HG03066 (cell line): Measurements from ENCODE around the gene TNS2.

ENCODE experiments used
- ATAC-seq: cut with Tn5 transposase; IDR thresholded peaks from one replicate; pipeline ENCODE4 v1.9.1; 2021; ENCODE audit warnings: low read depth; ENCODE audit not compliant: unreplicated experiment

The TNS2 gene

DNA sequence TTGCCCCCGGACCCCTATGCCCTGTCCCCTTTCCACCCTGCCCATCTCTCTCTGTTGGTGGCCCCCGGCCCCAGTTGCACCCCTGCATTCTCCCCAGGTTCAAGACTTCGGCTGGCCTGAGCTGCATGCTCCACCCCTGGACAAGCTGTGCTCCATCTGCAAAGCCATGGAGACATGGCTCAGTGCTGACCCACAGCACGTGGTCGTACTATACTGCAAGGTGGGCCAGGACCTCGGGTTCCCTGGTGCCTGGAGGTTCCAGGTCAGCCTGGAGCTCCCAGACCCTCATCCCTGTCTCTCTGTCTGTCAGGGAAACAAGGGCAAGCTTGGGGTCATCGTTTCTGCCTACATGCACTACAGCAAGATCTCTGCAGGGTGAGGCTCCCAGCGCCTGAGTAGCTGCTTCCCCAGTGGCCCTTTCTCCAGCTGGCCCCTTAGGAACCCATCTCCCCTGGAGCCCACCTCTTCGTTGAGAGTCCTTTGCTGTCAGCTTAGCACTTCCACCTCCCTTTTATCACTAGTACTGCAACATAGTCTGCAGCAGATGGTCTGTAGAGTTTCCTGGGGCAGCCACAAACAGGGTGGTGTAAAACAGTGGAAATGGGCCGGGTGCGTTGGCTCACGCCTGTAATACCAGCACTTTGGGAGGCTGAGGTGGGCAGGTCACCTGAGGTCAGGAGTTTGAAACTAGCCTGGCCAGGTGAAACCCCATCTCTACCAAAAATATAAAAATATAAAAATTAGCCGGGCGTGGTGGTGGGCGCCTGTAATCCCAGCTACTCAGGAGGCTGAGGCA lies 5.8 kb downstream of the TNS2 start:
- no peak for ATAC-seq

- no peak for ATAC-seq
These were observed 6.4 kb downstream of the TNS2 start for GRCh38 chr12:53056296-53056695.

DNA sequence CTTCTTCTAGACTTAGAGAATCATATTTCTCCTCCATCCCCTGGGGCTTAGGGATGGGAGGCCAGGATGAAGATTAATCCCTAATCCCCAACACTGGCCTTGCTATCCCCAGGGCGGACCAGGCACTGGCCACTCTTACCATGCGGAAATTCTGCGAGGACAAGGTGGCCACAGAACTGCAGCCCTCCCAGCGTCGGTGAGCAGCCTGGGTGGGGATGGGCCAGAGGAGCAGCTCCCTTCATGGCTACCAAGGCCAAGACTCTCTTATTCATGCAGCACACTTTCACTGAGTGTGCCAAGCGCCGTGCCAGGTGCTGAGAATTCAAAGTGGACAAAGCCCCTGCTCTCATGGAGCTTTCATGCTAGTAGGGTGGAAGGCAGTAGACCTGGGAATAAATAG lies 7.0 kb downstream of the TNS2 start:
- ATAC-seq, result no peak

DNA sequence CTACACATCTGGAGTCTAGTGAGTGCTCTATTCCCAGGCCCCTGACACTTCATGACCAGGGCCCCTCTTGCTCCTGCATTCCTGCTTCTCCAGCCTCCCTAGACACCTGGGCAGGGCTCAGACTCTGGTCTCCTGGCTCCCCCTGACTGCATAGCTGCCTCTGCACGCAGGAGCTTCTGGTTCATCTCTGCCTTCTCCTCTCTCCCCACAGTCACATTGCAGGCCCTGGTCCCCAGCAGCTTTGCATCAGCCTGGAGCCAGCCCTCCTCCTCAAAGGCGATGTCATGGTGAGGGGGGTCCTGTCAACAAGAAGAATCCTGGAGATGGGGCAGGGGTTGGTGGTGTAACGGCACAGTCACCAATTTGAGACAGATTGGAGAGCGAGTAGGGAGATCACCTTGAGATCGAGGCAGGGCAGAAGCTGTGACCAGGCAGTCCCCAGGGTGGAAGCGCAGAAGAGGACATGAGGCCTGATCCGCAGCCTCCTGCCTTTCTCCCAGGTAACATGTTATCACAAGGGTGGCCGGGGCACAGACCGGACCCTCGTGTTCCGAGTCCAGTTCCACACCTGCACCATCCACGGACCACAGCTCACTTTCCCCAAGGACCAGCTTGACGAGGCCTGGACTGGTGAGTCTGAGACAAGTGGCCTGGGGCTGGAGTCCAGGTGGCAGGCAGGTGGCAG lies 8.1 kb downstream of the TNS2 start:
- ATAC-seq, result no peak

DNA sequence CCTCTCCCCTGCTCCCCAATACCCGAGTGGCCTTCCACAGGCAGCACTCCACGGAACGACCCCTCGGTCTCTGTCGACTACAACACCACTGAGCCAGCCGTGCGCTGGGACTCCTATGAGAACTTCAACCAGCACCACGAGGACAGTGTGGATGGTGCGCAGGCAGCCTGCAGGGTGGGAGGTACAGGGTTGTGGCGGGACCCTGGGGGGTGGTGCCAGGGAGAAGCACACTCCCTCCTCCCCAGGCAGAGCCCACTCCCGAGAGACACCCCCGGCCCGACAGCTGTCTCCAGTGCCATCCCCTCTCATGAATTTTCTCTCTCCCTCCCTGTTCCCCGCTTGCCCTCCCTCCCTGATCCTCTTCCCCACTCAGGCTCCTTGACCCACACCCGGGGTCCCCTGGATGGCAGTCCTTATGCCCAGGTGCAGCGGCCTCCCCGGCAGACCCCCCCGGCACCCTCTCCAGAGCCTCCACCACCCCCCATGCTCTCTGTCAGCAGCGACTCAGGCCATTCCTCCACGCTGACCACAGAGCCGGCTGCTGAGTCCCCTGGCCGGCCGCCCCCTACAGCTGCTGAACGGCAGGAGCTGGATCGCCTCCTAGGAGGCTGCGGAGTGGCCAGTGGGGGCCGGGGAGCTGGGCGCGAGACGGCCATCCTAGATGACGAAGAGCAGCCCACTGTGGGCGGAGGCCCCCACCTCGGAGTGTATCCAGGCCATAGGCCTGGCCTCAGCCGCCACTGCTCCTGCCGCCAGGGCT lies 9.0 kb downstream of the TNS2 start:
- ATAC-seq, result no peak

GRCh38 chr12:53059434-53060063 lies 9.7 kb downstream of the TNS2 start:
- ATAC-seq, result no peak

GRCh38 chr12:53060064-53060720 lies 10.3 kb downstream of the TNS2 start:
- ATAC-seq, result no peak

- ATAC-seq, result no peak
These were observed 10.9 kb downstream of the TNS2 start for GRCh38 chr12:53060721-53061276.

DNA sequence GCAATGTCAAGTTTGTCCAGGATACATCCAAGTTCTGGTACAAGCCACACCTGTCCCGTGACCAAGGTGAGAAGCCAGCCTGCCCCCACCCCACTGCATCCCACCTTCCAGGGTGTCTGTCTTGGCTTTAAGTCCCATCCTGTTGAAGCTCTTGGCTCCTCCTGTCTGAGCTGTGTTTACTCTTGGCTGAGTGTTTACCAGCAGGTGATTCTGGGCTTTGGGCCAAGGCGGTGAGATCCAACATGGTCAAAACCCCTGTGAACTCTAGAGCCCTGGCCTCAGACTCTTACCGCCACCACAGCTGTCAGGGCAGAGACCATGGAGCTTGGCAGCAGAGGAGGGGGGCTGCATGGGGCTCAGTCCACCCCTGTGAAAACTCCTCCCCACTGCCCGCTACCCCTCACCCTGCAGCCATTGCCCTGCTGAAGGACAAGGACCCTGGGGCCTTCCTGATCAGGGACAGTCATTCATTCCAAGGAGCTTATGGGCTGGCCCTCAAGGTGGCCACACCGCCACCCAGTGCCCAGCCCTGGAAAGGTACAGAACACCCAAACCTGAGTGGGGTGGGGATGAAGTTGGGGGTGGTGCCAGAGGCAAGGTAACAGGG lies 11.6 kb downstream of the TNS2 start:
- ATAC-seq, result no peak

- no peak for ATAC-seq
These were observed 12.4 kb downstream of the TNS2 start for GRCh38 chr12:53062011-53062961.

DNA sequence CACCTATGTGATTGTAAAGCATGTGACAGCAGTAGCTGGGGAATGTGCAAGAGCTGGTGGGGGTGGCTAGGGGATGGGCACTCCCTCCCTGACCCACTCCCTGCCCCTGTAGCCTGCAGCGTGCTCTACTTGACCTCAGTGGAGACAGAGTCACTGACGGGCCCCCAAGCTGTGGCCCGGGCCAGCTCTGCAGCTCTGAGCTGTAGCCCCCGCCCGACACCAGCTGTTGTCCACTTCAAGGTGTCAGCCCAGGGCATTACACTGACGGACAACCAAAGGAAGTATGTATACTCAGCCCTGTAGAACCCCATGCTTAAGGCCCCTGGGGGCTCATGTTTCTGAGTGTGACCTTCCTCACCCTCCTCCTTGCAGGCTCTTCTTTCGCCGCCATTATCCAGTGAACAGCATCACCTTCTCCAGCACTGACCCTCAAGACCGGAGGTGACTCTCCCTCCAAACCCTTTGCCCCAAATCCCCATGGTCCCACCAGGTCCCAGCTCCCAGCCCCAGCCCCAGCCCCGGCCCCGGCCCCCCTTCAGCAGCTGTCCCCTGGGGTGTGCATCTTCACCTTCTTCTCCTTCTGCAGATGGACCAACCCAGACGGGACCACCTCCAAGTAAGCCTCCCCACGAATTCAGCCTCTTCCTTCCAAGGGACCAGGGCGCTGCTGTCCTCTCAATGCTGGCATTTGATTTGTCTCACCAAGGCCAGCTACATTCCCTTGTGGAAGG lies 13.3 kb downstream of the TNS2 start:
- no peak for ATAC-seq

DNA sequence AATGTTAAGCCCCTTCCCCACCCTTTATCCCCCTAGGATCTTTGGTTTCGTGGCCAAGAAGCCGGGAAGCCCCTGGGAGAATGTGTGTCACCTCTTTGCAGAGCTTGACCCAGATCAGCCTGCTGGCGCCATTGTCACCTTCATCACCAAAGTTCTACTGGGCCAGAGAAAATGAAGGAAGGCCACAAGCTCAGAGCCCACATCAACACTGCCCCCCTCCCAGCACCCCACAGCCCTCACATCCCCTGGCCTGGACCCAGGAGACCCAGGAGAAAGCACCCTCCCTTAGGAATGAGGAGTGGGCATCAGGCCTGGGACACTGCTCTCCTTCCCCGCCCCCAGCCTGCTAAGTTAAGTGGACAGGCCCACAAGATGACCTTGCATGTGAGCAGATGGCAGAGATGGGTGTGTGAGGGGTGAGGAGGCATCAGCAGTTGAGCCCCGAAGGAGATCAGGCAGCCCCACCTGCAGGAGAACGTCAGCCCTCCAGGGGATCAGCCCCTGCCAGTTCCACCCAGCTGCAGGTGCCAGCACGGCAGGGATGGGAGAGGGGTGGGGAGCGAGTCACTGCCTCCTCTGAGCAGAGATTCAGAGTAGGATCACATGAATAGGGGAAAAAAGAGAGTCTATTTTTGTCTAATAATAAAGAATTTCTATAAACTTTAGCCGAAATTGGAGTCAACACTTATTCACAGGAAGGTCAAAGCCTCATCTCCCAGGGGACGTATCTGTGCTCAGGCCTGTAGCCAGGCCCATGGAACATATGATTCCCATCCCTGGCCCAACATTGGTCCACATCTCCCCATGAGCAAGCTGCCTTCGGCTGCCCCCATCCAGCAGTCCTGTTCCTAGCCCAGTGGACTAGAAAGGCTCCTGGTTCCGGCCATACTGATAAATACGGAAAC lies 14.1 kb downstream of the TNS2 start:
- ATAC-seq, result no peak

- ATAC-seq, result no peak
These were observed 15.0 kb downstream of the TNS2 start for GRCh38 chr12:53064613-53065436.

DNA sequence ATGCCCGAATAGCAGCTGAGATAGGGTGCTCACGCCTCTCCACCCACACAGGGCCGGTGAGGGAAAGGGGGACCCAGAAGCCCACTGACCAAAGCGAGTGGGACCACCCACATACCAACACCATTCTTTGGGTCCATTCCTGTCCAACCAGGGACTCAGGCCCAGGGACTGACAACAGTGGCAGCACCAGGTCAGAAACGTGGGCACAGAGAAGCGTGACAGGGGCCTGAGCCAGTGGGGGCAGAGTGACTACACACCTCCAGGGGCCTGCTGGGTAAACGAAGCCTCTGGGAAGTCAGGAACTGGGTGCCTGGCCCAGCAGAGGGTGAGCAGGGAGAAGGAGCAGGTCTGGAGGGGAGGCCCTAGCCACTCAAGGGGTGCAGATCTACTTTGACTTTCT lies 15.6 kb downstream of the TNS2 start:
- ATAC-seq, result no peak

GRCh38 chr12:53065975-53066931 lies 16.4 kb downstream of the TNS2 start:
- ATAC-seq, result no peak
